Measurements from ENCODE around the gene RERE.
"Not testable (repeated sequence)": the region's sequence is repeated elsewhere in the genome, so short reads cannot be mapped to it uniquely, and the experiment has no call there.

RERE gene

DNA sequence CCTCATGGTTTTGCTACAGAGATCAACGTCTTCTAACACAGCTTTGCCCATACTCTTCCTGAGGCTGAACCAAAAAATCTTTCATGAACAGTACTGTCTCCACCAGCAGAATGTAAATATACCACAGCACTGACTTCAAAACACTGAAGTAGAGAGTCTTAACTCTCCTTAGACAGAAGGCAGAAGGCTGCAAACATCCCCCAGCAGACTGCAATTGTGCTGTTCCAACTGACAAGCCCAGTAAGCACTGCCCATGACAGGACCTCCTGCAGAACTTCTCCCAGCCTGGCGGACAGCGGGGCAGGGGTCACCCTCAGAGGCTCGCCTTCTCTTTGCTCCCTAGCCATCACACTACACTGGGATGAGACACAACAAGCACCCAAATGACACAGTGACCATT is 218.7 kb downstream of the RERE start:
- DNase-seq = no peak

GRCh38 chr1:8598060-8598724 is 219.2 kb downstream of the RERE start:
- DNase-seq = no peak

DNA sequence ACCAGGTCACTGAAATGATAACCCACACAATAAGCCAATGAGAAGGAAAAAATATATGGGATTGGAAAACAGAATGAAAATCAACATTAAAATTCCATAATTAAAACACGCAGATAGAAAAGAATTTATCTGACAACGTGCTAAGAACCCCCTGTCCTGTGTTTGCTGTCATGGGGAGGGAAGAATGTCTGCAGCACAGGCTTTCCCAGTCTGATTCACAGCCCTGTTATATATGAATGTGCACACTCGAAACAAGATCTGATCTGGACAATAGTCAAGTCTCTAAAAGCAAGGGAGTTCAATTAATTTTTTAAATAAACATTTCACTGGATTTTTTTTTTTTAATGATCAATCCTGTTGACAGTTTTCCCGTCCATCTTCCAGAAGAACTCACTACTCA is 220.0 kb downstream of the RERE start:
- DNase-seq = no peak

DNA sequence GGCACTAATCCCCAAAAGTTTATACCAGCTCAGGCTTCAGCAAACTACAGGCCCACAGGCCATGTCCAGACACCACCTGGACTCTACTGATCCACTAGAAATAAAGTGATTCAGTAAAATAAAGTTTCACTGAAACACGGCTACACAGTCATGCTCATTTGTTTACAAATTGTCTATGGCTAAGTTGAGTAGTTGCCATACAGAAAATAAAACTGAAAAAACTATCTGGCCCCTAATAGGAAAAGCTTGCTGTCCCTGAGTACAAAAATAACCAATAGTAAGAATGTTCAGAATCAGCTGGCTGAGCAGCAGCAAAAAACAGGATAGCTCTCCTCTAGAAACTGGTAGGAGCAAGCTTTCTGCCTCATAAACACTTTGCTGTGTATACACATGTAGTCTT is 221.5 kb downstream of the RERE start:
- DNase-seq = no peak

DNA sequence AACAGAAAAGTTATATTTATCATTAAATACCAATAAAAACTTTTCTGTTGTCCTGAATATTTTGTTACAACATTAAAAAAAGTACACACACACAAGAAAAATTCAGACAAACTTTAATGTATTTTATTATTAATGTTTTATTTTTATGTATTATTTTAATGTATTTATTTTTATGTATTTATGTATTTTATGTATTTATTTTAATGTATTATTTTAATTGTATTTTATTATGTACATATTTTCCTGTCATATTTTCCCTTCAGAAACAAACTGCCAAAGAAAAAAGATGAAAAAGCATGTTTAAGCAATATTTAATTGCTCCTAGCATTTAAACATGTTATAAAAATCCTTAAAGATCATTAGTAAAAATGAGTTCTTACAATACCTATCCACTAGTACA is 222.1 kb downstream of the RERE start:
- DNase-seq = no peak

DNA sequence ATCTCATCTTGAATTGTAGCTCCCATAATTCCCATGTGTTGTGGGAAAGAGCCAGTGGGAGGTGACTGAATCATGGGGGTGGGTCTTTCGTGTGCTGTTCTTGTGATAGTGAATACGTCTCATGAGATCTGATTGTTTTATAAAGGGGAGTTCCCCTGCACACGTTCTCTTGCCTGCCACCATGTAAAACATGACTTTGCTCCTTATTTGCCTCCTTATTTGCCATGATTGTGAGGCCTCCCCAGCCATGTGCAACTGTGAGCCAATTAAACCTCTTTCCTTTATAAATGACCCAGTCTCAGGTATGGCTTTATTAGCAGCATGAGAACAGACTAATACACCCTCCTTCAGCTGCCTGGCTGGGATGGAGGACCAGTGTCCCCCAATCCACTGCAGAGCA is 224.1 kb downstream of the RERE start:
- DNase-seq = not testable (repeated sequence)

GRCh38 chr1:8591569-8591968 is 225.9 kb downstream of the RERE start:
- no peak for DNase-seq

GRCh38 chr1:8590721-8591351 is 226.6 kb downstream of the RERE start:
- no peak for DNase-seq

GRCh38 chr1:8589571-8589970 is 227.9 kb downstream of the RERE start:
- DNase-seq = no peak

- no peak for DNase-seq
Observed at GRCh38 chr1:8587784-8588183, 229.7 kb downstream of the RERE start.

- DNase-seq = no peak
Observed at GRCh38 chr1:8586438-8586837, 231.0 kb downstream of the RERE start.

DNA sequence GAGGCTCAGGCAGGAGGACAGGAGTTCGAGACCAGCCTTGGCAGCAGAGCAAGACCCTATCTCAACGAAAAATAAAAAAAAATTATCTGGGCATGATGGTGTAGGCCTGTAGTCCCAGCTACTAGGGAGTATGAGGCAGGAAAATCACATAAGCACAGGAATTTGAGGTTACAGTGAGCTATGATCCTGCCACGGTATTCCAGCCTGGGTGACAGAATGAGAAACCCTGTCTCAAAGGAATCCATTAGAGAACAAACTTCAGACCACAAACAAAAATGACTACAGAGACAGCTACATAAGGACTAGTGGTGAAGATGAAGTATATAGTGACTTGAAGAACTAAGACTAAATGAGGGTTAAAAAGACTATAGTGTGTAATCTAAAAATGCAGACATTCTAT is 233.1 kb downstream of the RERE start:
- DNase-seq = no peak

DNA sequence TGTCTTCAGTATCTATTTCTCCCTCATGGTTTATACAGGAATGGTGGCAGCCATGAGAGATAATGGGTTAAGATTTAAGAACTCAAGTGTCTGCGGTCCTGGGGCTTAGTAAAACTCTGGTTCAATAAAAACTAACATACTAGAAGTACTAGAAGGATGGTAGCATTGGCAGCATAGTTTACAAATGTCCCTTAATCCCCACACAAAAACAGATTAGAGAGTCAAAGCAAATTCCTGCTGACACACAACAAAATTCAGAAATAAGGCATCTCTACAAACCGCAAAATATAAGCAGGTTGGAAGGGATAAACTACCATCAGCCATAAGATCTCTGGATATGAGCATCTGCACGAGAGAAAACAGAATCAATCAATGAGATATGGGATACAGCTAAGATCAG is 234.4 kb downstream of the RERE start:
- DNase-seq = no peak

GRCh38 chr1:8580566-8580965 is 236.9 kb downstream of the RERE start:
- DNase-seq = no peak

DNA sequence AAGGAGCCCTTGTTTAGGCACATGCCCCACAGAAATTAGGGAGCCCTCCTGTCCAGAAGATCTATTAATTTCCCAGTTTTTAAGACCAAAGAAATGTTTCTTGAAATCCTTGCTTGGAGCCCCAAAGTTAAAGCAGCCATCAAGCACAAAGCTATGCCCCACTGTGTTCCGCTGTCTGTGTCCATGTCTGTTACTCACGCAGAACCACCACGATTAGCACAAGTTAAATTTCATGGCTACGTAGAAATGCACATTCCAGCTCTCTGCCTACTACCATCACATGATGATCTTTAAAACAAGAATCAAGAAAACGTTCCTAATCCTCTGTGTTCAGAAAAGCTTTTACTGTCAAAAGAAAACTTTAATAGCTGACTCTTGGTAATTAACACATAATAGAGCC is 238.5 kb downstream of the RERE start:
- no peak for DNase-seq

DNA sequence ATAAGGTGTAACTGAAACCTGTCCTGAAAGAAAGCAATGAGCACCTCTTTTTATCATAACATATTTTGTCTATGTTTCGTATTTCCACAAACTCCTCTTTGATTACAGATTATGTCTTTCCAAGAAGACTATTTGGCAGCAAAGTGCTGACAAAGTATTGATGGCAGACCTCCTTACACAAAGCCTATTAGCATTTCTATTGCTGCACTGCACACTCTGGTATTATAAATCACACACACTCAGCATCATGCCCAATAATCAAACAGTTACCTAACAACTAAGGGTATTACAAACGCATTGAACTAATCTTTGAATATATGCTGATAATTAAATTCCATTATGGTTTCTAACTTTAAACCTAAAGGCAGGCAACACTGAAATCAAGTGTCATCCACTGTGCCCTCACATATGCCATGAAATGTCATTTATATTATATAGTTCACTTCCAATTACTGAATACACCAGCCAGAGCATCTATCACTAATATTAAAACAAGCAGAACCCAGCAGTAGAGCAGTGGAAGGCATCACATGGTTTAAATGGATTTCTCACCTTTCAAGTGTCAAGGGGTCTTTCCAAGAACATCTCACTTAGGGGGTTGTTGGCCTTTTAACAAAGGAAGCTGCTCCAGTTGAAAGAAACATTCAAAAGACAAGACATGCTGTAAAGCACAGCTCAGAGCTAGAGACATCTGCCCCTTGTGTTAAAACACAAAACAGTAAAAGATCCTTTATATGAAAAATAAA is 239.1 kb downstream of the RERE start:
- DNase-seq = no peak

DNA sequence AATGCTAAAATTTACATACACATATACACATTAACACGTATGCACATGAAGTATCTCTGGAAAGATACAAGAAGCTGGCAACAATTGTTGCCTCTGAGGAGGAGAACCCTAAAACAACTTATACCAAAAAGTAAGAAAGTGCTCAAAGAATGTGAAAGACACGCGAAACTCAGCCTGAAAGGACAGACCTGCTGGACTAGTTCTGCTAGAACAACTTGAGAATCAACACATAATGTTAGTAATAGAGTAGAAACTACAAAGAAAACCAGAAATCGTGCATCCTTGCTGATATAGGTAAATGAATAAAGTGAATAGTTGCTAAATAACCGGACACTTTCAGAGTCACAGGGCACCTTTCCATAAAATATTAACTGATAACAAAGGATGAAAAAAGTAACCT is 242.5 kb downstream of the RERE start:
- no peak for DNase-seq

GRCh38 chr1:8572106-8572505 is 245.3 kb downstream of the RERE start:
- DNase-seq = no peak

DNA sequence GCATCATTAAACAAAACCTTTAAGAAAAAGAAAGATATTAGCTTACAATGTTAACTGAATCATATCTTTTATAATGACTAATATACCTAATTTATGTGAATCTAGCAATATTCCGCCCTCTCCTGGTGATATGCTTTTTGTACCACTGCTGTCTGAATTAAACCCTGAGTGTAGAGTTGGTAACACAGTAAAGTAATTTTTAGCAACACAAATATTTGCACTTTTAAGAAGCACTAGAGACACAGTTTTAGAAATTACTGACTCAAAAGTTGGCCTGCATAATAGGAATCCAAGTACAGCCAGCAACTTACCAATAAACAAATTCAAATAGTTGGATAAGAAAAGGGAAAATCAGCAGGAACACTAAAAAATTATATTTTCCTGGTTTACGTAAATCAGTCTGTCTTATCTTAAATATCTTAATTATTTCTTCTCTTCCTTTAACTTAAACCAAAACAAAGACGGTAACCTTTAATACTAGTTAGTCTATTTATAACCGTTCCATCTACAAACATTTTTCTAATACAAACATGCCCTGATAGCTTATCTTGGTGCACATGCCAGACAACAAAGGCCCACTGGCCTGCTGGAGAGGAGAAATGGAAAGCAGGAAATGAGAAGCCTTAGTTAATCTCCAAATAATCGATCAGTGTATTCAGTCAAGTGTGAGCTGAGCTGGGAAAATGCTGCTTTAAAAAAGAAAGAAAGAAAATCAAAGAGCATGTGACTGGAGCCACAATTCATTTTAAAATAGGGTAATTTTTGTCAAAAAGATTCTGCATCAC is 246.0 kb downstream of the RERE start:
- DNase-seq = peak; percentile 14

- DNase-seq = no peak
Observed at GRCh38 chr1:8570465-8570864, 247.0 kb downstream of the RERE start.

GRCh38 chr1:8569242-8569641 is 248.2 kb downstream of the RERE start:
- DNase-seq = no peak

- no peak for DNase-seq
Observed at GRCh38 chr1:8568837-8569236, 248.6 kb downstream of the RERE start.

DNA sequence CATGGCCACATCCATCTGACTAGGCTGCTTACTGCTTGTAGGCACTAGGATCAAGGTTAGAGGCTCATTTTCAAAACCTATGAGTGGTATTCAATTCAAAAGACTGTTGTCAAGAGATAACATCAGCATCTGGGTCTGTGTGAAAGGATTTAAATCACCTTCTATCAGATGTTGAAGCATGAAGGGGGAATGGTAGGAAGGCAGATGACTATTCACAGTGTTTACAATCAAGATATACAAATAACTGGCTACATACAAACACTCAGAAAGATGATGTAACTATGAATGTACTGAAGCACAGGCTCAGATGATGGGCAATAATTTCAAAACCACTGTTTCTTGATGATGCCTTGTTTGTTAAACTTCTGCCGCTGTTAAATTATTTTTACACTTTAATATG is 250.3 kb downstream of the RERE start:
- no peak for DNase-seq

DNA sequence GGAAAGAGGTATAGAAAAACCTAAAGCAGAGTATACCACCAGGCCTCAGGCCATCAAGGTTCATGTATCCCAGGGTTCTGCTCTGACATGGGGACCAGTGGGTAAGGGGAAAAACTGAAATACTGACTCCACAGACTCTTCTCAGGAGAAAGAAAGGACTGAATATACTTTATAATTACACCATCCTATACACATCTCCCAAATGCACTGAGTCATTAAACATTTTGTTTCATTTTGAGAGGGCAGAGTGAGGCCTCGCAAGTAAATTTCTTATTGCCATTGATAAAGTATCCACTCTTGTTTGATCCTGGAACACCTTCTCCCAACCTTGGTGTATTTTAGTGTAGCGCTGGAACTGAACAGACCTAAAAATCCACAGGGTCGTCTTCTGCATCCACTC is 251.6 kb downstream of the RERE start:
- DNase-seq = no peak
